LHCN-M2 (cell line): Measurements from ENCODE around the gene C5. TPM values are rescaled to one million over a fixed set of nuclear protein-coding genes. Genes with fewer than 3 reads are reported as not detected.

Experiments
- DNase-seq: peaks from one replicate; pipeline ENCODE4 v3.0.0-alpha.2; 2012; ENCODE audit warnings: low read depth
- total RNA-seq: library from RNA; depleted of rRNA; stranded (reverse); fragments of >200 nt; gene quantifications from 2 replicates; pipeline ENCODE4 v1.2.3, GENCODE V29; 2014

The C5 gene
- total RNA-seq, 1 experiment from 2014 or later = 3.6 TPM

DNA sequence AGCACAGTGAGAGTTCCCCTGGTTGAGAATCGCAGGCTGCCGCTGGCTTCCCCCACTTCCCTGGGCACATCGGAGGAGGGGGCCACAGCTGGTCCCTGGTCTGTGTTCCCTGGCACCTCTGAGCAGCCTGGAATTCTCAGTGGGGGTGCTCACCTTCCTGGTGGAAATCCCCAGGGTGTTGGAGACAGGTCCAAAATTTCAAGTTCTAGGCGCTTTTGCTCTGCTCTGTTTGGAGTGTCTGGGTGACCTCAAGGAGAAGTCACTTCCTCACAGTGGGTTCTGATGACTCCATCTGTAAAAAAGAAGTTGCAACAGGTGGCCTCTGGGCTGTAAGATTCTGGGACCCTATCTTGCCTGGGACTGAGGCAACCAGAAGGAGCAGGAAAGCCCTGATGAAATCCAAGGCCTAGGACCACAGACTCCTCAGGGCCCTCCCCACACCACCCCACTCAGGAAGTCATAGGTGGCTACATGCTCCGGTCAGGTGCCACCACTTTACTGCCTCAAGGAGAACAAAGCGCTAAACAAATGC, 123.6 kb downstream of the C5 start, which contains the start of gene TRAF1:
TRAF1 (minus strand) TSS at position 400 of the 532 bp plus-strand sequence. CDS start 721 bp downstream, outside the sequence.
- peak; percentile 37 for DNase-seq

DNA sequence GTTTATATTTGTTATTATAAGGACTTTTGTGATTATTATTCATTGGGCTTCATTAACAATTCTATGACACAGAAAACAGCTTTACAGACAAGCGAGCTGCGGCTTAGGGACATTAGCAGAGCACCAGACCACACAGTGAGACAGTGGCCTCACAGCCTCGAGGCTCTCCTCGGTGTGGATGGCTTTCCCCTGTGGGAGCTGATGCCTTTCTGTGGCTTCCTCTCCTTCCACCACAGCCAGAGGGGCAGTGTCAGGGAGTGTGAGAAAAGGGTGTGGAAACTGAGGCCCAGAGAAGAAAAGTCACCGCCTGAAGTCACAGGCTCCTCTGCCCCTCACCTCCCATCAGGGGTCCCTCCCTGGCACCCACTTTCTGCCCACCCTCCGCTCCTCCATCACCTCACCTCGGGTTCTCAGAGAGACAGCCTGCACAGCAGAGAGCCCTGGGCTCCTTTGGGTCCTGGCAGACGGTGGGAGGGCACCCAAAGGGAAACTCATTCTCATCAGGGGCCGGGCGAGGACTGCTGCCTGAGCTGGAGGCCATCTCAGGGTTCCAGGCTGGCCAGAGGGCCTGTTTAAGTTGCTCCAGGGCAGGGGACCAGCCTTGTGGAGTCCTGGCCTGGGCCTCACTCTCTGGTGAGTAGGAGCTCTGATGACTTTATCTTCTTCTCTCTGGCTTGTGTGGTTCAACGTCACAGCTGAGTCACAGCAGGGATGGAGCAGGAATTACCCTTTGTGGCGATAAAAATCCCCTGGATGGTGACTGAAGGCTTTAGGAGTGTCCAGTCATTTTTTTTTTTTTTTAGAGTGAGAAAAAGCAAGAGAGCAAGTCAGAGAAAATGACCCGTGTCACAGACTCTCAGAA, 124.3 kb downstream of the C5 start:
- DNase-seq = peak; percentile 92

DNA sequence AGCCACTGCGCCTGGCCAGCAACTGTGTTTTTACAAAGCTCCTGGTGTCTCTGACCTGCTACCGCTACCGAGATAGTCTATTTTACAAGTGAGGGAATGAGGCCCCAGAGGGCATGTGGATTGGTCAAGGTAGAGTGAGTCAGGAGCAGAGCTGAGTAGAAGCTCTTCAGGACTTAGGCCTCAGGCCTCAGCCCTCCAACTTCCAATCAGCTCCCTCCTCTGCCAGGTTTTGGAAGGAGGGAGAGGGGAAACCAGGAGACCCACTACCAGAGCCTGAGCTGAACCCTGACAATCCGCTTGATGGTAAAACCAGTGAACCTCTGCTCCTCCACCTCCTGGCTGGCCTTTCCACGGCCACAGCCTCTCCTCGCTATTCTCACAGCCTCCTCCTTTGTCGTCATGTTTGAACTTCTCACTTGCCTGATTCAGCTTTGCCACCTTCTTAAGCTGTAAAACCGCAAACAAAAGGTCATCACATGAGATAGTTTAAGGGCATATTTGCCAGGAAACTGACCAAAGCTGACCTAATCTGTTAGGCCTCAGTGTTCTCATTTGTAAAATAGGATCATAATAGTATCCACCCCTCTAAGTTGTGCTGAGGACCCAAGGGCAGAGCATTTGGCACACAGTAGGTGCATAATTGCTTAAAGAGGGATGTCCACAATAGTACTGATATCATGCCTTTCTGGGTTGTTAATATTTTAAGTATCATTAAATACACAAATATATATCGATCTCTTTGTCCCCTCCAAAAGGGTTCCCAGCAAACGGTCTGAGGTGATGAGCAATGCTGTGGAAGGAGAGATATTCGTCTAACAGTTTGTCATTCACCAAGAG, 125.2 kb downstream of the C5 start:
- peak; percentile 55 for DNase-seq

DNA sequence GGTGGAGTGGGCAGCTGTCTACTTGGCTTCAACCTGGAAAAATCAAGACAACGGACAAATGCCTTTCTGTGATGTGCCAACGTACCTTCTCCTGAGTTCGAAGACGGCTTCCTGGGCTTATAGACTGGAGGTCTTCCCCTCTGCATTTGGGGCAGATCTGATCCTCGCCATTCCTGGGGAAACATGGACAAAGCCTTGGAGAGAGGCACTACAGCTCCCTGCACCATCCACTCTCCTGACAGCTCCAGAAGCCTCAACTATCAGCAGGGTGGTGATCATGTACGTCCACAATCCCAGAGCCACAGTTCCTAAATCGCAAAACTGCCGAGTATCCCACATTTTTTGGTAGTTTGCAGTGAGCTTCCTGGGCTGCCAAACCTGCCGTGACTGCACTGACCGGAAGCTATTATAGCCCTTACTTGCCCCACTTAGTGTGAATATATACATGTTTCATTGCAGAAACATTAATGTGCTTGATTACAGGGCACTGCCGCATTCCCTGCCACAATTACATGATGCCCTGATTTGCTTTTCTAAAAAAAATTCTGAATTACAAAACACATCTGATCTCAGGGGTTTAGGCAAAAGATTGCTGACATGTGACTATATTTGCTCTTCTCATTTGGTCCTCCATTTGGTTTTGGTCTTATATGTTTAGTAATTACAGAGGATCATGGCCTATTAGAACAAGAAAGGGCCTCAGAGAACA, 126.3 kb downstream of the C5 start:
- no peak for DNase-seq

- no peak for DNase-seq
Measured at GRCh38 chr9:120922404-120923195, 127.5 kb downstream of the C5 start.

DNA sequence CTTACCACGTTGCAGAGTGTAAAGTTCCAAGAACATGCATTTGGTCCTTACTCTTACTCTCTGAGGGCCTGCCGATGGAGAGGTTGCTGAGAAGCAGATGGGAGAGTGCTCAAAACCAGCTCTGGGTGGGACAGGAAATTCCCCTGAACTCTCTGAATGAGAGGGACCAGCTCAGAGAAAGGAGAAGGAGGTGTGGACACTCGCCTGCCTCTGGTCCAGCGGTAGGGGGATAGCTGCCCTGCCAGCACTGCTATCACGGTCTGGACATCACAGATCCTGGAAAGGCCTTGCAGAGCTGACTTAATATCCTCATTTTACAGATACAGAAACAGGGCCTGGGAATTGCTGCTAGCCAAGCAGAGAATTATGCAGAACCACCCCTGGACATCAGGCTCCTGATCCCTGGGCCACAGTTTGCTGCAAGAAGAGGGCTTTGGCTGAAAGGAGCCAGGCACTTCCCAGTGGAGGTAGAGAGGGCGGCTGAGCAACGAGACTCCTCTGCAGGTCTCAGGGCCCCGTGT, 128.4 kb downstream of the C5 start:
- no peak for DNase-seq

GRCh38 chr9:120920806-120921178, 129.3 kb downstream of the C5 start:
- no peak for DNase-seq

DNA sequence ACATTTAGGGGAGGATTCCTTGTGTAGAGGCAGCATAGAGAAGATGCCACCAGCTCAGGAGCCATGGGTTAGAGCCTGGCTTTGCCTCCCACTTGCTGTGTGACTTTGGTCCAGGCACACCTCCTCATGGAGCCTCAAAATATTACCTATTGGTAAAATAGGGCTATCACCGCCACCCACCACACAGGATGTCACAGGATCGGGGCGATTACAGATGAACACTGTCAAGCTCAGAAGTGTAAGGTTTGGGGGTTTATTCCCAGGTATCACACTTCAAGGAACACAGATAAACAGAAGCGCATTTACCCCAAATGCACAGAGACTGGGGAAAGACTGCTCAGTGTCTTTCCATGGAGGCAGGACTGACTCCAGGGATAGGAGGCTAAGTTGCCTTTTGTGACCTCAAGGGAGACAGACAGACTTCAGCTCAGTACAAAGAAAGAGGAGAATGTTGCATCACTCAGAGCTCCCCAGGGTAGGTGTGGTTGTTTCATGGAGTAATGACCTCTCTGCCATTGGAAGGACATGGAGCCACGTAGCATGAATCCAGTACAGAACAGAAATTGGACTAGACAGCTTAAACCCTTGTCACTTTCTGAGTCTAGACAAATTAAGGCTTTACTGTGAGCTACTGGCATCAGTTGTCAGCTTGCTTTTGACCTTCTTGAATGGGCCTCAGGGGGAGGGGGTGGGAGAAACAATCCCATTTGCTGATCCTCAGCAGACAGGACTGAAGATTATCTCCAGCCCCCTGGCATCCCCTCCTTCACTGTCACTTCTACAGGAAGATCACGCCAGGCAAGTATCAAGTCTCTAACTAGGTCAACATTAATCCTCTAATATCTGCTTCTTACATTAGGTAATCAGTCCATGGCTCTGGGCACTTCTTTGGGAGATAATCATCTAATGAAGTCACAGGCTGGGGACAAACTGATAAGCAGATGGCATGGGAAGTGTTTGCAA, 130.0 kb downstream of the C5 start:
- DNase-seq = no peak

- no peak for DNase-seq
Measured at GRCh38 chr9:120918931-120919842, 130.9 kb downstream of the C5 start.

DNA sequence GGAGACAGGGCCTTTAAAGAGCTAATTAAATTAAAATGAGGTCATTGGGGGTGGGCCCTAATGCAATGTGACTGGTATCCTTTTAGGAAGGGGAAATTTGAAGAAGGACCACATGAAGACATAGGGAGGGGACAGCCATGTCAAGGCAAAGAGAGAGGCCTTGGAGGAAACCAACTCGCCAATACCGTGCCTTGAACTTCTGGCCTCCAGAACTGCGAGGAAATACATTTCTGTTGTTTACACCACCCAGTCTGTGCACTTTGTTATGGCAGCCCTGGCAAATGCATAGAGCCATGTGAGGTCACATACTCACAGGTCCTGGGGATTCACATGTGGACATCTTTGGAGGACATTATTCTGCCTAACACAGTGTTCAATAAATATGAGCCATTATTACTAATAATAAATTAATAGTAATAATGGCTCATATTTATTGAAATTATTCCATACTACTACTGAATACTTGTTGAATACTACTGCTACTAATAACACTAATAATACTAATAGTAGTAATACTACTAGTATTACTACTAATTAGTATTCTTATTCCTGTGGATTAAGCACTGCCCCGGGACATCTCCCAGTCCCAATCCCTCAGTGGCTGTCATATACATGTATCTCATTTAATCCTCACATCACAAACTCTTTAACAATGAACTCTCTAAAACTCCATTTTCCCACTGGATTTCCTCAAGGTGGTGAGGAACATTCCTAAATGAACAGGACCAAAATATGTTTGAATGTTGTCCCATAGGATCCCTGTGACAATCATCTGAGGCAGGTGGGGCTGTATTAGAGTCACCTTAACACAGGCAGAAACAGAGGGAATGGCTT, 131.9 kb downstream of the C5 start:
- DNase-seq = no peak

DNA sequence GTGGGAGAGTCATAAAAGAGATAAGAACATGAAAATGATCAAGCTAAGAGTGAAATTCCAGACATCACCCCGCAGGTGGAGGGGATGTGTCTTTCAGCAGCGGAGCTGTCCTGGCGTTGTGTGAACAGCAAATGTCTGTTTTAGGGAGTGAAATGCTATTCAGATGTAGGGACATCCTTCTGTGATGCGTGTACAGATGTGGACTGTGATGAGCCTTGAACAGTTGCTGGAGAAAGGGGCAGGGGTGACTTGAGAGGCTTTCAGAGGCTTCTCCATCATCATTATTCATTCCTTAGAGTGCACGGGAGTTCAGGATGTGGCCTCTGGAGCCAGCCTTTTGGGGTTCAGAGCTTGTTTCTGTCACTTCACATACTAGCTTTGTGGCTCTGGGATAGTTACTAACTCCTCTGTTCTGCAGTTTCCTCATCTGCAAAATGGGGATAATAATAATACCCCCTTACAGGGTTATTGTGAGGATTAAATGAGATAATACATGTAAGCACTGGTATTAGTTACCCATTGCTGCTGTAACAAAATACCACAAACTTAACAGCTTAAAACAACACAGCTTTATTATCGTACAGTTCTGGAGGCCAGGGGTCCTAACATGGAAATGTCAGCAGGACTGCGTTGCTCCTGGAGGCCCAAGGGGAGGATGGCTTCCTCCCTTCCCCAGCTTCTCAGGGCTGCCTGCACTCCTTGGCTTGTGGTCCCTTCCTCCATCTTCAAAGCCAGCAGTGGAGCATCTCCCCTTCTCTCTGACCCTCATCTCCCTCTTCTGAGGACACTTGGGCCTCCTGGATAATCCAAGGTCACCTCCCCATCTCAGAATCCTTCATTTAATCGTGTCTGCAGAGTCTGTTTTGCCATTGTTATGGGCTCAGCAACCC, 132.8 kb downstream of the C5 start:
- DNase-seq = no peak

- DNase-seq = peak; percentile 82
Measured at GRCh38 chr9:120916588-120916987, 133.5 kb downstream of the C5 start.

DNA sequence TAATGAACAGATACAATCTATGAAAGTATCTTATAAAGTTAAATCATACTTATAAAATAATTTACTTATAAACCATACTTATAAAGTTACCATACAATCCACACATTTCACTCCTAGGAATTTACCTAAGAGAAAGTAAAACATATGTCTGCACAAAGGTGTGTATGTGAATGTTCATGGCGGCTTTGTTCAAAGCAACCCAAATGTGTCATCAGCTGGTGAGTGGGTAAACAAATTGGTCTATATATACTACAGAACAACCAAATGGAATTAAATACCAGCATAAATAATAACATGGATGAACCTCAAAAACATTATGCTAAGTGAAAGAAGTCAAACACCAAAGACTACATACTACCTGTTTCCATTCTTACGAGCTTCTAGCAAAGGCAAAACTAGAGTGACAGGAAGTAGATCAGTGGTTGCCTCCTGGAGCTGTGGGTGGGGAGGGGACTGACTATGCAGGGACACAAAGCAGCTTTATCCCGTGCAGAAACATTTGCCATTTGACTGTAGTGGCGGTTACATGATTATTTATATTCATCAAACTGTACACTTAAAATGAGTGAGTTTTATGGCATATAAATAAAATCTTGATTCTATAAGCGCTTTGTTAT, 134.1 kb downstream of the C5 start:
- DNase-seq = no peak

DNA sequence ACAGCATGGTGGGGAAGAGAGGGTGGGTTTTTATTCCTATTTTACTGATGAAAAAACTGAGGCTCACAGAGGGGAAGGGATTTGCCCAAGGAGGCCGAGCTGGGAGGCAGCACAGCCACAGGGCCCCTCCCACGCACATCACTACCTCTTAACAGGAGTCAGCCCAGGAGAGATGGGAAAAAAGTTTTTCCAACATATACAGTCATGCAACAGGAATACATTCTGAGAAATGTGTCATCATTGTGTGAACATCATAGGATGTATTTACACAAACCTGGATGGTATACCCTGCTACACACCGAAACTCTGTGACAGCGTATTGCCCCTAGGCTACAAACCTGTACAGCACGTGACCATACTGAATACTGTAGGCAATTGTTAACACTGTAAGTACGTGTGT, 135.1 kb downstream of the C5 start:
- DNase-seq = no peak

- no peak for DNase-seq
Measured at GRCh38 chr9:120914396-120914795, 135.7 kb downstream of the C5 start.
